HG03039 (cell line): ENCODE measurements around the gene CBX8.

ENCODE experiments used
- ATAC-seq: cut with Tn5 transposase; IDR thresholded peaks from one replicate; pipeline ENCODE4 v1.9.1; 2021; ENCODE audit warnings: mild to moderate bottlenecking, moderate library complexity; ENCODE audit not compliant: unreplicated experiment

Gene CBX8

DNA sequence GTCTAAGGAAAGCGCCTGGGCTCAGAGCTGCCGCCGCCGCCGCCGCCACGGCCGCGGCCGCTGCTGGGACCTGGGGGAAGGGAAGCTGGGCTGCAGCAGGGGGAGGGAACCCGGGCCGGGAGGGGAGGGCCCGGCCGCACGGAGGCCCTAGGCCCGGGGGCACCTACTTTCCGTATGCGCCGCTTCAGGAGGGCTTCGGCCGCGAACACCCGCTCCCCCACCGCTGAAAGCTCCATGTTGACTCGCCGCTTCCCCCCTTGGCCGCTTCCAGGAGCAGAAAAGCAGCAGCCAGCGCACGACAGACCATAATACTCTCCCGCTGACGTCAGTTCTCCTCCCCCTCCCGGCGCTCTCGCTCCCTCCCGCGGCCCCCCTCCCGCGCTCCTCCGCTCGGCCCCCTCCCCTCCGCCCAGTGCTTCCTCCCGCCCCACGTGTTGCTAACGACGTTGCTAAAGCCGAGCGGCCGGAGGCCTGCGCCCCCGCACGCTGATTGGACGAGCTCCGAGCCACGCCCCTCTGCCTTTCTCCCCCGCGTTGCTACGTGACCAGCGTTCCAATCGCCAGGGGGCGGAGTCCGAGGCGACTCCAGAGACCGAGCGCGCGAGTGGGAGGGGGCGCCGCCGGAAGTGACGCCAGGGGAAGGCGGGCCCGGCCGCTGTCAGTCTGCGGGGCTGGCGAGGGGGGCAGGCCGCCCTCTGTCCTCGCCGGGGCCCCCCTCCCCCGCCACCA lies at the start of gene CBX8:
Gene CBX8, minus strand, starts transcription at position 315 of the 729 bp plus-strand sequence. Its CDS starts 79 bp downstream, at position 236.
- peak; percentile 74 for ATAC-seq

DNA sequence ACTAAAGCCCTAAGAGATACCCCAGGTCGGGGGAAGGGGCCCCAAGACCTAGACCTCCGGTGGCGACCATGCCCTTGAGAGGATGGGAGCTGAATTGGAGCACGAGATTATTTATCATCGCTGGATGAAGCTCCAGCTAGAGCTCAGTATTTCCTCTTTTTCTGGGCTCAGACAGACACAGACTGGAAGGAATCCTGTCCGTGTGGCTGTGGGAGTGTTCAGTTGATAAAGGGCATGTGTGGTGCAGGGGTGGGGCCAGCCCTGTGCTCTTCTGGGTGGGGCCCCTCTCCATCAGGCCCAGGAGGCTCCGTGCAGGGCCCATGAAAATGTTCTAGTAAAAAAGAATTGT lies 48.7 kb upstream of the CBX8 start:
- ATAC-seq = no peak

DNA sequence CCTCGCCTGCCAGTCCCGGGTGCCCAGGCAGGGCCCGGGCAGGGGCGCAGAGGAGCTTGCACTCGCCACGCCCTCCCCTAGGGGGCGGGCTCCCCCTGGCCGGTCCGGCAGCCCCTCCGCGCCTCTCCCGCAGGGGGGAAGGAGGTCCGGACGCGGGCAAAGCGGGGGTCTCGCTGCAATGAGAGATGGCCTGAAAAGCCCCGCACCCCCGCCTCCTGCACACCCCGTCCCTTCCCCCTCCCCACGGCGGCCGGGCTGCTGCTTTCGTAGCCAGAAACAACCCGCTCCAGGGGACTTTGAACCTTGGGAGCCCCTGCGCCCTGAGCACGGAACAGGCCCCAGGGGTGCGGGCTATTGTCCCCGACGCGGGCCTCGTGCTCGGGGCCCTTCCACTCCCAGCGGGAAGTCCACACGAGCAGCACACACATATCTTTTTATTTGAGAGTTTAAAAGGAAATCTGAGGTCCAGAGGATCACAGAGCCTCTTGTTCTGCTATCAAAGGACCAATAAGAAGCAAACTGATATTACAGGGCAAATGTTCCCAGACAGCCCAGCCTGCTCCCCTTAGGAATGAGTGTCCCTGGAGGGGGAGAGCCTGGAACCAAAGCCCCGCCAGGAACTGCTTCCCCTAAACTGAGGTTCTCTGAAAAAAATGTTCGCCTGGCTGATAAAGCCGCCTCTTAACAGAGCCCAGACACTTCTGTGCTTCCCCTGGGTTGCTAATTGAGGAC lies 48.2 kb upstream of the CBX8 start:
- ATAC-seq = no peak

DNA sequence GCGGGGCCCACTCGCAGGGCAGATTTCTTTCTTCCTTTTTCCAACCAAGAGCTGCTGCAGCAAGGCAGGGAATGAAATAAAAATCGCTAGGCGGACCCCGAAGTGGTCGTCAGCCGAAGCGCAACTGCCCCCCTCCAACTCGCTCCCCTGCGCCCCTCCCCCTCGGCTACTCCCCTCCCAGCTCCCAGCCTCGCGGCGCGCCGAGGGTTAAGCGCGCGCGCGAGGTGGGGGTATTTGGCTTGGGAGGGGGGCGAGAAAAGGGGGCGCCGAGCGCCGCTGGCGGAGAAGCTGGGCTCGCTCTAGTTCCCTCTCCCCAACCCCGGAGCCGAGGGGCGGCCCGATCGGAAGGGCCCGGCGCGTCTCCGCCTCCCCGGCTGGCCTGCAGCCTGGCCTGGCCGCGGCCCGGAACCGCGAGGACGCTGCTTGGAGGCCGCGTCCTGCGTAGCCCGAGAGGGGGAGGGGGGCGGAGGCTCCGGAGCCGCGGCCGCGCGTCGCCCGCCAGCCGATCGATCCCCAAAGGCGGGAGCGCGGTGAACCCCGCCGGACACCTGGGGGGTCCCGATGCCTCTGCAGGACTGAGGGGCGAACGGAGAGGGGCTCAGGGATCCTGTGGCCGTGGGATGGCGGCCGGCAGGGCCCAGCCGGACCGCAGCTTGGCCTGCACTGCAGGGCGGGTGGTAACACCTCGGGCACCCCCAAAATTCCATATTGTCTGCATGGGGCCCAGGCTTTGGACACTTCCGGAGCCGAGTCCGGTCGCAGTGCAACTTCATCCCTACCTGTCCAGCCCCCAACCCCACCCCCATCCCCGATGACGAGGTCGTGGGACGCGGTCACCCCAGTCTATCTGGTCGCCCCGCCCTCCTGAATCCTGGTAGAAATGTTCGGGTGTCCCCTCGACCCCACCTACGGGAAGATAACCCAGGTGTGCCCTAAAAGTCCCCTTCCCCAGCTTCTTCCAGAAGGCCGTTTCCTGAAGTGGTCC lies 47.2 kb upstream of the CBX8 start:
- no peak for ATAC-seq

DNA sequence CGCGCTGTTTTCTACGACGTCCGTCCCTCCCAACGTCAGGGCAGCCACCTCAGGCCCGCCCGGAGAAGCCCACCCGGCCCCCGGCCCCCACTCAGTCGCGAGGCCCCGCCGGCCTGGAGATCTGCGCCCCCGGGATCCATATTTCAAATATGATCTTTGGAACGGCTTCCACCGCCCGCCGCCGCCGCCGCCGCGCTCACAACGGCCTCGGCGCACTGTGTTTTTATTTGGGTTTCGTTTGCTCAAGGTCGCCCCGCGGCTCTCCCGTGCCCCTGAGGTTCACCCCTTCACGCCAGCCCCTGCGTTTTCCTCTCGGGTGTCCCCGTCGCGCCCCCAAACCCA lies 46.6 kb upstream of the CBX8 start:
- ATAC-seq = no peak

DNA sequence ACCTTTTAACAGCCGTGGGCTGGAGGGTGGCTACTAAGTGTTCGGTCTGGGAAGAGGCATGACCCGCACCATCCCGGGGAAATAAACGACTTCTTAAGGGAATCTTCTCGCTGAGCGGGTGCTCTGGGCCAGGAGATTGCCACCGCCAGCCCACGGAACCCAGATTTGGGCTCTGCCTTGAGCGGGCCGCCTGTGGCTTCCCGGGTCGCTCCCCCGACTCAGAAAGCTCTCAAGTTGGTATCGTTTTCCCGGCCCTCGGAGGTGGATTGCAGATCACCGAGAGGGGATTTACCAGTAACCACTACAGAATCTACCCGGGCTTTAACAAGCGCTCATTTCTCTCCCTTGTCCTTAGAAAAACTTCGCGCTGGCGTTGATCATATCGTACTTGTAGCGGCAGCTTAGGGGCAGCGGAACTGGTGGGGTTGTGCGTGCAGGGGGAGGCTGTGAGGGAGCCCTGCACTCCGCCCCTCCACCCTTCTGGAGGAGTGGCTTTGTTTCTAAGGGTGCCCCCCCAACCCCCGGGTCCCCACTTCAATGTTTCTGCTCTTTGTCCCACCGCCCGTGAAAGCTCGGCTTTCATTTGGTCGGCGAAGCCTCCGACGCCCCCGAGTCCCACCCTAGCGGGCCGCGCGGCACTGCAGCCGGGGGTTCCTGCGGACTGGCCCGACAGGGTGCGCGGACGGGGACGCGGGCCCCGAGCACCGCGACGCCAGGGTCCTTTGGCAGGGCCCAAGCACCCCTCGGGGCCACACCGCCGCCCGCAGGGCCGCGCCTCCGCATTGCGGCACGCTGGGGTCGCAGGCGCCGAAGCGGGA lies 46.0 kb upstream of the CBX8 start:
- no peak for ATAC-seq

DNA sequence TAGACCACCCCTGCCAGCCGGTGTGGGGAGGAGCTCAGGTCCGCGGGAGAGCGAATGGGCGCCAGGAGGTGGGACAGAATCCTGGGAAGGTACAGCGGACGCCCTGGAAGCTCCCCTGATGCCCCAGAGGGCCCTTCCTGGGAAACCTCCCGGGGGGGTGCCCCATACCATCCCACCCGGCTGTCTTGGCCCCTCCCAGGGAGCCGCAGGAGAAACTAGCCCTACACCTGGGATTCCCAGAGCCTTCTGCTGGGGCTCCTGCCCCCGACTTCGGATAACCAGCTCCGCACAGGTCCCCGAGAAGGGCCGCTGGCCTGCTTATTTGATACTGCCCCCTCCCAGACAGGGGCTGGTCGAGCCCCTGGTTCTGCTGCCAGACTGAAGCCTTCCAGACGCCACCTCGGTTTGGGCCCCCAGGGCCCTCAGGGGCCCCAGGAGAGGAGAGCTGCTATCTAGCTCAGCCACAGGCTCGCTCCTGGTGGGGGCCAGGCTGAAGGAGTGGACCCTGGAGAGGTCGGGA lies 45.3 kb upstream of the CBX8 start:
- no peak for ATAC-seq

DNA sequence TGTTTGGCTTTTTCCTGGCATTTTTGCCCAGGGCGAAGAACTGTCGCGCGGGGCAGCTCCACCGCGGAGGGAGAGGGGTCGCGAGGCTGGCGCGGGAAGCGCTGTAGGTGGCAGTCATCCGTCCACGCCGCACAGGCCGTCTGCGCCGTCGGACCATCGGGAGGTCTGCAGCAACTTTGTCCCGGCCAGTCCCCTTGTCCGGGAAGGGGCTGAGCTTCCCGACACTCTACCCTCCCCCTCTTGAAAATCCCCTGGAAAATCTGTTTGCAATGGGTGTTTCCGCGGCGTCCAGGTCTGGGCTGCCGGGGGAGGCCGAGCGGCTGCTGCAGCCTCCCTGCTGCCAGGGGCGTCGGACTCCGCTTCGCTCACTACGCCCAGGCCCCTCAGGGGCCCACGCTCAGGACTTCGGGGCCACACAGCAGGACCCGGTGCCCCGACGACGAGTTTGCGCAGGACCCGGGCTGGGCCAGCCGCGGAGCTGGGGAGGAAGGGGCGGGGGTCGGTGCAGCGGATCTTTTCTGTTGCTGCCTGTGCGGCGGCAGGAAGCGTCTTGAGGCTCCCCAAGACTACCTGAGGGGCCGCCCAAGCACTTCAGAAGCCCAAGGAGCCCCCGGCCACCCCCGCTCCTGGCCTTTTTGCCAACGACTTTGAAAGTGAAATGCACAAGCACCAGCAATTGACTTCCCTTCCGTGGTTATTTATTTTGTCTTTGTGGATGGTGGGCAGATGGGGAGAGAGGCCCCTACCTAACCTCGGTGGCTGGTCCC lies 44.7 kb upstream of the CBX8 start:
- no peak for ATAC-seq

DNA sequence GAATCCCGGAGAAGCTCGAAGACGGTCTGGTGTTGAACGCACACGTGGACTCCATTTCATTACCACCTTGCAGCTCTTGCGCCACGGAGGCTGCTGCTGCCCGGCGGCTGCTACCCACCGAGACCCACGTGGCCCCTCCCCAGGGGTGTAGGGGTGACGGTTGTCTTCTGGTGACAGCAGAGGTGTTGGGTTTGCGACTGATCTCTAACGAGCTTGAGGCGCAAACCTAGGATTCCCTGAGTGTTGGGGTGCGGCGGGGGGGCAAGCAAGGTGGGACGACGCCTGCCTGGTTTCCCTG lies 44.1 kb upstream of the CBX8 start:
- ATAC-seq = no peak

DNA sequence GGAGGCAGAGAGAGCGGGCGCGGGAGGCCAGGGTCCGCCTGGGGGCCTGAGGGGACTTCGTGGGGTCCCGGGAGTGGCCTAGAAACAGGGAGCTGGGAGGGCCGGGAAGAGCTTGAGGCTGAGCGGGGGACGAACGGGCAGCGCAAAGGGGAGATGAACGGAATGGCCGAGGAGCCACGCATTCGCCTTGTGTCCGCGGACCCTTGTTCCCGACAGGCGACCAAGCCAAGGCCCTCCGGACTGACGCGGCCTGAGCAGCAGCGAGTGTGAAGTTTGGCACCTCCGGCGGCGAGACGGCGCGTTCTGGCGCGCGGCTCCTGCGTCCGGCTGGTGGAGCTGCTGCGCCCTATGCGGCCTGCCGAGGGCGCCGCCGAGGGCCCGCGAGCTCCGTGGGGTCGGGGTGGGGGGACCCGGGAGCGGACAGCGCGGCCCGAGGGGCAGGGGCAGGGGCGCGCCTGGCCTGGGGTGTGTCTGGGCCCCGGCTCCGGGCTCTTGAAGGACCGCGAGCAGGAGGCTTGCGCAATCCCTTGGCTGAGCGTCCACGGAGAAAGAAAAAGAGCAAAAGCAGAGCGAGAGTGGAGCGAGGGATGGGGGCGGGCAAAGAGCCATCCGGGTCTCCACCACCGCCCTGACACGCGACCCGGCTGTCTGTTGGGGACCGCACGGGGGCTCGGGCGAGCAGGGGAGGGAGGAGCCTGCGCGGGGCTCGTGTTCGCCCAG lies 43.6 kb upstream of the CBX8 start:
- no peak for ATAC-seq

DNA sequence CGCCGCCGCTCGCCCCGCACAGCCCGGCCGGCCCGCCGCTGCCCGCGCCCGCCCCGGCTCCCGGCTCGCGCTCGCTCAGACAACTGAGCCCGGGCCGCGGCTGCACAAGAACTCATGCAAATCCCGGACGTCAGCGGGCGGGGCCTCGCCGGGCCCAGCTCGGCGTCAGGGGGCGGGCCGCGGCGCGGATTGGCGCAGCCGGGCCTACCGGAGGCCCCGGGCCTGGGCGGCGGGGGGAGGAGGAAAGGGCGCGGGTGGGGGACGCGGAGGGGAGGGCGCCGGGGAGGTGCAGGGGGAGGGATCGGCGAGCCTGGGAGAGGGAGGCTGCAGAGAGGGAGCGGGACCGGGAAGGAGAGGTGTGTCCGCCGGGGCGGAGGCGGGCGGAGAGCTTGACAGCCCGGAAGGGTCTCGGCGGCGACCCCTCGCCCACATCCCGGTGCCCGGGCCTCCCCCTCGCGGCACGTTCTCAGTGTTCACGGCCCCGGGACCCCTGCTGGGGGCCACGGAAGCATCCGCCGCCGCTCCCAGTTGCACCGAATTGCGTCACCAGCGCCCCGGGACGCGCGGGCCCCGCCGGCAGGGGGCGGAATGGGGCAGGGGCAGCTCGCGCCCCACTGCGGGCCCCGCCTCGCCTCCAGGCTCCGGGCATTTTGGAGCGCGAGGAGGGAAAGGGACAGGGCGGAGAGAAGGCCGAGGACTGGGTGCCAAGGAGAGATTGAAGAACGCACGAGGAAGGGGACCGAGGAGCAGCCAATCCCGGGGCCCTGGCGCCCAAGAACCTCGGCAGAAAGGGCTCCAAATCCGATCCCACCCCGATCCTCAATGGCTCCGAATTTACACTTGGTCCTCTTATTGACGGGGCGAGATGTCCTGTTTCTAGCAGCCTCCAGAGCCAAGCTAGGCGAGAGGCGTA lies 42.7 kb upstream of the CBX8 start, which contains the start of gene CBX4:
Gene CBX4, minus strand, starts transcription at position 85 of the 913 bp plus-strand sequence. CDS start 189 bp downstream, outside the sequence.
- ATAC-seq = peak; percentile 50

DNA sequence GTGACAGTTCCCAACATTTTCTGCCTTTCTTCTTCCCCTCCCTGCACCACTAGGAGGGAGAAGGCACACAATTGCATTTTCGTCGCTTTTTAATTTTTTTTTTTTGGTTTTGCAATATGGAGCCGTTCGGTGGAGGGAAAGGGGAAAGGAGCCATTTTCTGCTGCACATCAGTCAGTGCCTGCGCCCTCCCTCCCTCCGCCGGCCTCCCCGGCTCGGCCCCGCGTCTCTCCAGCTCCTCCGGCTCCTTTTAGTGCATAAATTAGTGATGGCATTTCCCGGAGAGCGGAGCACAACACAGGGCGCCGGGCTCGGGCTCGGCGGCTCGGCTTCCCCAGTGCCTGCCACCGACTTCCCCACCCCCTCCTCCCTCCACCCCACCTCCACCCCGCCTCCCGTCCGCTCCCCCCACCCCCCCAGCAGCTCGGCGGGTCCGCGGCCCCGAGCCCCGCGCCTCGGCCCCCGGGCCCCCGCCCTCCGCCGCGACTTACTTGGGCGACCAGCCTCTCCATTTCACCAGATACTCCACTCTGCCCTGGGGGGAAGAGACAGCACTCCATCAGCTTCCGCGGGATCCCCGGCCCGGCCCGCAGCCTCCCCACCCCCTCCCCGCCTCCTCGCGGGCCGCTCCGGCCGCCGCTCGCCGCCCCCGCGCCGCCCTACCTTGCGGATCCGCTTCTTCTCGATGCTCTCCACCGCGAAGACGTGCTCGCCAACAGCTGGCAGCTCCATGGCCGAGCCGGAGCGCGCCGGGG lies 41.8 kb upstream of the CBX8 start:
- no peak for ATAC-seq

DNA sequence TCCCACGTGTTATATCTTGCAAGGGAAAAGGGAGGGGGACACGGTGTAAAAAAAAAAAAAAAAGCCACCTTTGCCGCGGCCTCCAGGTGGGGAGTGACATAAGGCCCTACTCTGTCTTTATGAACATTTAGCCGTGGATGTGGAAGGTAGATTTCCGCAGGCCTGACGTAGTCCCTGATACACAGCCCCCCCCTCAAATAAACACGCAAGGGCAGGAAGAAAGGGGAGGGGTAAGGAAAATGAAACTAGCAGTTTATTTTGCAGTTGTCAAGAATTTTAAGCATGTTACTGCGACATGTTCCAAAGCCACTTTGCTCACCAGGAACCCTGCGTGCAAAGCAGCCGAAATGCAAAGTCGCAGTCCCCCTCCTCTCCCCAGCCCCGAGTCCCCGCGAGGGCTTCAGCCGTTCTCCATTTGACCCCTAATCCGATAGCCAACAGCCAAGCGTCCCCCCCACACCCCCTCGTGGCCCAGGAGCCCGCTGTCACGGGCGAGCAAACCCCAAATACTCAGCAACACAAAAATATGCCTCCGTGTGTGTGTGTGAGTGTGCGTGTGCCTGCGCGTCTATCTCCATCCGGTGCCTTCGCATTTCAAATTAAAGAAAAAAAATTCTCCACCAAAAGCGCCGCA lies 41.1 kb upstream of the CBX8 start:
- ATAC-seq = no peak

DNA sequence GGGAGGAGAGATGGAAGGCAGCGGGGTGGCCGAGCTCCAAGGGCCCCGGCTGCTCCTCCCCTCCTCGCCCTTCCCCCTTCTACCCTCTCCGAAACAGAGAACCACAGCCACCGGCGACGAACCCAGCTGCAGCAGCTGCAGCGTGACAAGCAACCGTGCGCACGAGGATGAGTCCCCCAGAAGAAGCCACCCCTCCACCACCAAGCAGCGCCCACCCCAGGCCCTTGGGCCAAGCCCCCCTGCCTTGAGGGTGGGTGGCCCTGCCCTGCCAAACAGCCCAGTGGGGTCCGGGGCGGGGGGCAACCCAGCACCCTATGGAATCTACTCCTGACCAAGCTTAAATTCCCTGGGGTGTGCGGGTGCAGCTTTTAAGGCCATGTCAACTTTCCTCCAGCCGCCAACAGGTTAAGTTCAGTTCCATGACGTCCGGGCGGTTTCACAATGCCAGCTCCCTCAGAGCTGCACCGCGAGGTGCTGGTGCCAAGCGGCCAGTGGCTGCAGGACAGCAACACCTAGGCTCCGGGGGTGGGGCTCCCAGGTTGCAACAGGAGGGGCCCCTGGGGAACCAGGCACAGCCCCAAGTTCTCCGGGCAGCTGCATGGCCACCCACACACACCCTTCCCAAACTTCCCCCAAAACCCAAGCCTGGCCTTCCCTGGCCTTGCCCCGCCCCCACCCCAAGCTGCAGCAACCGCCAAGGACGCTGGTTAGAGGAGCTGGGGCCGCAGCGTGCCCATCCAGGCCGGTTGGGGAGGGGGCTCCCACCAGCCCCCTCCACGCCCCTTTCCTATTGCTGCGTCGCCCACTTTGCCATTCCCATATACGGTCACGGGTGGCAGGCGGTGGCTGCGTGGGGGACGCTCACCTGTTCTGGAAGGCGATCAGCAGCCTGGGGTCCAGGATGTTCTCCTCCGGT lies 40.4 kb upstream of the CBX8 start:
- ATAC-seq = no peak

DNA sequence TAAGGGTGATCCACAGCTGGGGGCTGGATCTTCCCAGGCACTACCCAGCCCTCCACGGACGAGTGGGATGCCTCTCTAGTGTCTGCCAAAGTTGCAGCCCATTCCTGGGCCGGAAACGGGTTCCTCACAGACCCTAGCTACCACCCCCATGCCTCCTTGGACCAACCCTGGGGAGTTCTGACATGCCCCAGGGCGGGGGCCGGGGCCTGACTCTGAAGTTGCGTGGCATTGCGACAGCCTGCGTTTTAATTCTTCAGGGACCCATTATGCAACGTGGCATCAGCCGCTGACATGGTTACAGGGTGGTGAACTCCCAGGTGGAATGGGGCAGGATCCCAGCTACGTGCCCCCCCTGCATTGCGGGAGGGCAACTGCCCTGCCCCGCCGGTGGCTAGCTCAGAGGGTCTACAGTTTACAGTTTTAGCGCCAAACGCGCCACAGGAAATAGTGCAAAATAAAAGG lies 39.7 kb upstream of the CBX8 start:
- ATAC-seq = no peak
